HG02870 (cell line): ENCODE data around the gene AMZ1.
A peak's percentile ranks its signal among the peaks of the same experiment; 100 is the strongest.
"Not testable (repeated sequence)": the region's sequence is repeated elsewhere in the genome, so short reads cannot be mapped to it uniquely, and the experiment has no call there.

Source experiments
- ATAC-seq: cut with Tn5 transposase; IDR thresholded peaks from one replicate; pipeline ENCODE4 v1.9.1; 2021; ENCODE audit warnings: mild to moderate bottlenecking, moderate library complexity; ENCODE audit not compliant: unreplicated experiment

Gene AMZ1

DNA sequence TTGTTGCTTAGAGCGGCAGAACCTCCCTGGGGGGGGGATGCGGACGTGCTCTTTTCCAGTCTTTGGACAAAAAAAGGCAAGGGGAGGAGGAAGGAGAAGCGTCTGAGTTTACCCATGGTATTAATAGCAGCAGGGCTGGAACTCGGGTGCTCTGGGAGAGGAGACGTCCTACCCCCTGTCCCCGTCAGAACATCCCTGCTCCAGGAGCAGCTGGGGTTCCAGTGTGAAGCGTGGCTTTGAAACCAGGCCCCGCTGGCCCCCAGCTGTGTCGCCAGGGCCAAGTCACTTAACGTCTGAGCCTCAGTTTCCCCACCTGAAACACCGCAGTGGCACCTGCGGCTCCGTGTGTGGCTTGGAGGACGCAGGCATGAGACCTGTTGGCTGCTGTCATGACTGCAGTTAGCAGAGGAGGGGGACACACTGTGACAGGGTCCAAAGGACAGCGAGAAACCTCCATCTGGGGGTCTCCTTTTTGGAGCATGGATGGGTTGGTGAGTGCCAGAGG lies 1.4 kb downstream of the AMZ1 start:
- no peak for ATAC-seq

DNA sequence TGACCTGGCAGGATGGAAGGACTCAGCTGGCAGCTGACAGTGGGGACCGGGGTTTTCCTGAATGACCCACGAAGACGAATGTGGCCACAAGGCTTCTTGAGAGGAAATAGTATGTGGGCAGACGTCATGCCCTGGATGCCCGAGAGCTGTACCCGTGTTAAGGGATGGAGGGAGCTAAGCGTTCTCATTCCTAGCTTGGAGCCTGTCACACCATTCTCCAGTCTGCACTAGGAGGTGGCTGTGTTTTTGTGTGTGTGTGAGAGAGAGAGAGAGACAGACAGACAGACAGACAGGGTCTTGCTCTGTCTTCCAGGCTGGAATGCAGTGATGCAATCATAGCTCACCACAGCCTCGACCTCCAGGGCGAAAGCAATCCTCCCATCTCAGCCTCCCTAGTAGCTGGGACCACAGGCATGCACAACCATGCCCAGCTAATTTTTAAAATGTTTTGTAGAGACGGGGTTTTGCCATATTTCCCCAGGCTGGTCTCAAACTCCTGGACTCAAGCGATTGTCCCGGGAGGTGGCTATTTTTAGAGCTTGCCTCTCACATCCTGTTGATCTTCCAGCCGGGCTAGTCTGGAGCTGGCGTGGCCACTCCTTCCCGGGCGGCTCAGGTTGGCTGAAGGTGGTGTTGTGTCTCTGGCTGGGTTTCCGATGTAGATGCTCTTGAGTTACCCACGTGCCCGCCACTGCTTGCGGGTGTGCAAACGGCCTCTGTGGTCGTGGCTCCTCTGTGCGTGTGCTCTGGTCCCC lies 2.1 kb downstream of the AMZ1 start:
- no peak for ATAC-seq

DNA sequence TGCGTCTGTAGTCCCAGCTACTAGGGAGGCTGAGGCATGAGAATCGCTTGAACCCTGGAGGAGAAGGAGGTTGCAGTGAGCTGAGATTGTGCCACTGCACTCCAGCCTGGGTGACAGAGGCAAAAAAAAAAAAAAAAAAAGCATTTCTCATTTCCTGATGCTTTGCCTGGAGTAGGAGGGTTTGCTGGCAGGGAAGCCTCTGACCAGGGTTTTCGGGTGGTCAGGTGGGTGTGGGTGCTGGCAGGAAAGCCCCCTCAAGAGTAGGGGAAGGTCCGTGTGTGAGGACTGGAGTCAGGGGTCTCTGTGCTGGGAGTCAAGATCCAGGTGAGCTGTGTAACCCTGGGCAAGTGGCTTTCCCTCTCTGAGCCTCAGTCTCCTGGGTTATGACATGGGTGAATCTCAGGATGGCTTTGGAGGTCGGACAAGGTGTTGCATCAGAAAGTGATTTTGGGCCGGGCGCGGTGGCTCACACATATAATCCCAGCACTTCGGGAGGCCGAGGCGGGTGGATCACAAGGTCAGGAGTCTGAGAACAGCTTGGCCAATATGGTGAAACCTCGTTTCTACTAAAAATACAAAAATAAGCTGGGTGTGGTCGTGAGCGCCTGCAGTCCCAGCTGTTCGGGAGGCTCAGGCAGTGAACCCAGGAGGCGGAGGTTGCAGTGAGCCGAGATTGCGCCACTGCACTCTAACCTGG lies 3.2 kb downstream of the AMZ1 start:
- ATAC-seq = no peak

DNA sequence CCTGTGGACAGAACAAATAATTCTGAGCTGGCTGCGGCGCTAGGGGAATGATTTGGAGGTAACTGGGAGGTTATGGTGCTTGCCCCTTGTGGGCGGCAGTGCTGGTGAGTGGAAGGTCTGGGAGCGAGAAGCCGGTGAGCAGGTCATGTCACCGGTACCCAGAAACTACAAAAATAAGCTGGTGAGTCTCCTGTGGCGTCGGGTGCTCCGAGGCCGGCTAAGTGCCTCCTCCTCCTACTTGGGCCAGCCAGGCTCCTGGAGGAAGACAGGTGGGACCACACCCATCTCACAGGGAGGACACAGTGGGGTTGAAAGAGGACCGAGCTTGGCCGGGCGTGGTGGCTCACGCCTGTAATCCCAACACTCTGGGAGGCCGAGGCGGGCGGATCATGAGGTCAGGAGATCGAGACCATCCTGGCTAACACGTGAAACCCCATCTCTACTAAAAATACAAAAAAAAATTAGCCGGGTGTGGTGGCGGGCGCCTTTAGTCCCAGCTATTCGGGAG lies 4.0 kb downstream of the AMZ1 start:
- not testable (repeated sequence) for ATAC-seq

DNA sequence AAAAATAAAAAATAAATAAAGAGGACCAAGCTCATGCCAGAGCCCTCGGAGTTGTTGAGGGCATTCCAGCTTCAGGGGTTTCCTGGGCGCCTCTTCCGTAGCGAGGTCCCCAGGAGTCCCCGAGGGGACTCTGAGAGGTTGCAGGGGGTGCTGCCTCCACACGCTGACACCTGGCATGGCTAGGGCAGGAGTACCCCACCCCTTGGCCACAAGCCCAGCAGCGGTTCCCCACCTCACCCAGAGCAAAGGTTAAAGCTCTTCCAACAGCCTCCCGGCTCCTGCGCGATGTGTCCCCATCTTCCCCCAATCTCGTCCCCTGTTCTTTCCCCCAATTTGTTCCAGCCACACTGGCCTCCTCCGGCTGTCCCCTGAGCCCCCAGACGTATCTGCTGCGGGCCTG lies 4.5 kb downstream of the AMZ1 start:
- no peak for ATAC-seq

DNA sequence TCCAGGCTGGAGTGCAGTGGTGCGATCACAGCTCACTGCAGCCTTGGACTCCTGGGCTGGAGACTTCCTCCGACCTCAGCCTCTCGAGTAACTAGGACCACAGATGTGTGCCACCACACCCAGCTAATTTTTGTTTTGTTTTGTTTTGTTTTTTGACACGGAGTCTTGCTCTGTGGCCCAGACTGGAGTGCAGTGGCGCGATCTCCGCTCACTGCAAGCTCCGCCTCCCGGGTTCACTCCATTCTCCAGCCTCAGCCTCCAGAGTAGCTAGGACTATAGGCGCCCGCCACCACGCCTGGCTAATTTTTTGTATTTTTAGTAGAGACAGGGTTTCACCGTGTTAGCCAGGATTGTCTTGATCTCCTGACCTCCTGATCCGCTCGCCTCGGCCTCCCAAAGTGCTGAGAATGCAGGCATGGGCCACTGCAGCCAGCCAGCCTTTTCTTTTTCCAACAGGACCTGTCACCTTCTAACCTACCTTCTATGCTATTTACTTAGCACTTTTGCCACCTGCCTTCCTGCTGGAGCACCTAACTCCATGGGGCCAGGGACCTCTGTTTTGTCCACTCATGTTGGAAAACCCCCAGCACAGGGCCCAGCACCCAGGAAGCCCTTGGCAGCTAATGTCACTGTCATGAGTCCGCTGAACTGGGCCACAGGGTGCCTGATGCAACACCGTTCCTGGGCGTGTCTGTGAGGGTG lies 5.6 kb downstream of the AMZ1 start:
- not testable (repeated sequence) for ATAC-seq

DNA sequence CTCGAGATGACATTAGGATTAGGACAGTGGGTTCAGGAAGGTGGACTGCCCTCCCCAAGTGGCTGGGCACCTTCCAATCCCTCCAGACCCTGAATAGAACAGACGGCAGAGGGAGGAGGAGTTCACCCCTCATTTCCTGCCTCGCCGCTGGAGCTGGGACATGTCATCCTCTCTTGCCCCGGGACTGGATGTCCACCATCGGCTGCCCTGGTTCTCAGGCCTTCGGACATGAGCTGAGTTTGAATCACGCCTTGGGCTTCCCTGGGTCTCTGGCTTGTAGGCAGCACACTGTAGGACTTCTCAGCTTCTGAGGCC lies 6.1 kb downstream of the AMZ1 start:
- not testable (repeated sequence) for ATAC-seq

DNA sequence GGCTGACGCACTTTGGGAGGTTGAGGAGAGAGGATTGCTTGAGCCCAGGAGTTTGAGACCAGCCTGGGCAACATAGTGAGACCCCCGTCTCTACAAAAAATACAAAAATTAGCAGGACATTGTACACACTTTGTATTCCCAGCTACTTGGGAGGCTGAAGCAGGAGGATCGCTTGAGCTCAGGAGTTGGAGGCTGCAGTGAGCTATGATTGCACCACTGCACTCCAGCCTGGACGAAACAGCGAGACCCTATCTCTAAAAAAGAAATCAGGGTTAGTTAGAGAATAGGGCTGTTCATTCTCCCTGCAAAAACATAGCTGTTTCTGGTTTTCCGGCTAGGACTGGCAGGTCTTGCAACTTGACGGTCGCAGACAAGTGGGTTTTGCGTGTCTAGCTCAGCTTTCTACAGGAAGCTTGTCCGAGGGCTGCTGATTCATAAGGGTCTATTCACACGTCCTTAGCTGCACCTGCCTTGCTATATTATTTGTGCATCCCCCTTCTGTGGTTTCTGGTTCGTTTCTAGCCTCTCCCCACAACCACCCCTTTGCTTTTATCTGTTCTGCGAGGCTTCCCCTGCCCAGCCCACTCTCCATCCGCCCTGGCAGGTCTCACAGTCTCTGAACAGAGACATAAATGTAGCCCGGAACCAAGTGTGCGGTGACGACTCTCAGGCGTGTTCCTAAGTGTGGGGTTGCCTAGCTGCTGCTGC lies 10.7 kb downstream of the AMZ1 start:
- ATAC-seq = peak; percentile 93

DNA sequence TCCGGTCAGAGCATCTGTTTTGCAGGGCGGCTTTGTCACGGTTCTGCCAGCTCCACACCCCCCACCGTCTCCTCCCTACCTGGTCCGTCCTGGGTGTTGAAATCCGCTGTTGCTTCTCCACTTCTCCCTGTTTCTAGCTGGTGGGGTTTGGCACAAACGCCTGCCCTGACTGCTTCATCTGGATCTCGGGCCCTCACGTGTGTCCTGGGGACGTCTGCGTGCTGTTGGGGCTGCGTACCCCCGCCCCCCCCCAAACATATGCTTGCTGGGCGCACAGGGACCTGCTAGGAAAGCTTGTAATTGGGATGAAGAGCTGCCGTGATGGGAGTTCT lies 11.3 kb downstream of the AMZ1 start:
- no peak for ATAC-seq

DNA sequence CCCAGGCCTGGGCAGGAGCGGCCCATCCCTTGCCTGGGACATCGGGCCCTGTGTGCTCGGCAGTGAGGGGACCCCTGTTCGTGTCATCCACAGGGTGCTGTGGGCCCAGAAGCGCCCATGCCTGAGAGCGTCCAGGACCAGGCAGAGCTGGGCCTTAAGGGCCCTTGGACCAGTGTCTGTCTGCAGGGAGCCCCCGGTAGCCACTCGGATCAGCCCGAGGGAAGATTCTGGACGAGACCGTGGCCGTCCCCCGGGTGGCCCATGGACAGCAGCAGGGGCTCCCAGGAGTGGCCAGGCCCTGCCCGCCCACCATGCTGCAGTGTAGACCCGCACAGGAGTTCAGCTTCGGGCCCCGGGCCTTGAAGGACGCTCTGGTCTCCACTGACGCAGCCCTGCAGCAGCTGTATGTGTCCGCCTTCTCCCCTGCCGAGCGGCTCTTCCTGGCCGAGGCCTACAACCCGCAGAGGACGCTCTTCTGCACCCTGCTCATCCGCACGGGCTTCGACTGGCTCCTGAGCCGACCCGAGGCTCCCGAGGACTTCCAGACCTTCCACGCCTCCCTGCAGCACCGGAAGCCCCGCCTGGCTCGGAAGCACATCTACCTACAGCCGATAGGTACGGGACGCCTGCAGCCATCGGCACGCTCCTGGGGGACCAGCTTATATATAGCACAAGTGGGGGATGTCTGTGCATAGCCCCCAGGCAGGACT lies 12.3 kb downstream of the AMZ1 start:
- no peak for ATAC-seq

DNA sequence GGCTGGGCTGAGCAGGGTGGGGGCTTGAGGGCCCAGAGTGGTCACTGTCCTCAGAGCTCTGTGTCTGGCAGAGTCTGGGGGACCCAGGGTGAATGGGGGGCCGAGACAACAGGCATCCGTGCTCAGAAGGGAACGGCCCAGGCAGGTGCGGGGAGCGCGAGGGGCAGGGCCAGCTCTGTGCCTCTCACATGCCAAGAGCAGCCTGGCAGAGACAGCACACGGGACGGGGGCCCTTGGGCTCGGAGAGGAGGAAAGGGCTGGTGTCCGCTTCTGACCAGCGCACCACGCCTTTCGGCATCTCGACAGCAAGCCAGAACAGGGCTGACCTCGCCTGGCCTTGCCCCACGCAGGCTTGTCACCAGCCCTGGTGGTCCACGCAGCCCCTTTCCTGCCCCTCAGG lies 13.4 kb downstream of the AMZ1 start:
- no peak for ATAC-seq

DNA sequence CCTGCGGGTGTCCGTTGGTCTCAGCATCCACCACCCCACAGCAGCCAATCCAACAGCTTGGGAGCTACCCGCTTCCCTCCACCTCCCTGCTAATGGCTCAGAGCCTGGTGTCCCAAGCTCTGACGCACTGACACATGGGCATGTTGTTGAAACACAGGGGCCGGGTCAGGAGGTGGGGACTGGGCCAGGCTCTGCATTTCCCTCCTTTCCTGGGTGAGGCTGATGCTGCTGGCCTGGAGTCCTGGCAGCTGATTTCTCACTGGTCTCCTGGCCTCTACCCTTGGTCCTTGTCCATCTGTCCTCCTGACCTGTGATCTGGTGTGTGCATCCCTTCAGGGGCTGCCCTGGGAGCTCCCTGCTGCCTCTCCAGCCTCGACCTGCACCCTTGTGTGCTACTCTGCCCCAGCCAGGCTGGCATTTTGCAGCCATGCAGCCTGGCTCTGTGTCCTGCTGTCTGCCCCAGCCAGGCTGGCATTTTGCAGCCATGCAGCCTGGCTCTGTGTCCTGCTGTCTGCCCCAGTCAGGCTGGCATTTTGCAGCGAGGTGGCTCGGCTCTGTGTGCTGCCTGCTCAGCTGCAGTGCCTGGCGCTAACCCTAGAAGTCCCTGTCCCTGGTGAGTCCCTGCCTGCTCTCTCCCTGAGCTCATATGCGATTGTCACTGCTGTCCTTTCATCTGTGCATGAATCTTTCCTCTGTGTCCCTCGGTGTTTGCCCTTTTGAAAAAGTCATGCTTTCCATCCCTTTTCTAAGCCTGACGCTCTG lies 14.0 kb downstream of the AMZ1 start:
- ATAC-seq = no peak

DNA sequence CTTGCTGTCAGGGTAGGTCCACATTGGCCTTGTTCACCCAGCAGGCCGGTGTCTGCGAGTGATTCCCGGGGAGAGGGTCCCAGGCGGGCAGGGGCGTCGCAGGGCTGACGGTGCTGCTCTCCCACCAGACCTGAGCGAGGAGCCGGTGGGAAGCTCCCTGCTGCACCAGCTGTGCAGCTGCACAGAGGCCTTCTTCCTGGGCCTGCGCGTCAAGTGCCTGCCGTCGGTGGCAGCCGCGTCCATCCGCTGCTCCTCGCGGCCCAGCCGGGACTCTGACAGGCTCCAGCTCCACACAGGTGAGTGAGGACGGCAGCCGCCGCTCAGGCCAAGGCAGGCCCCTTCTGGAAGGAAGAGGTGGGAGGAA lies 14.6 kb downstream of the AMZ1 start:
- ATAC-seq = no peak

DNA sequence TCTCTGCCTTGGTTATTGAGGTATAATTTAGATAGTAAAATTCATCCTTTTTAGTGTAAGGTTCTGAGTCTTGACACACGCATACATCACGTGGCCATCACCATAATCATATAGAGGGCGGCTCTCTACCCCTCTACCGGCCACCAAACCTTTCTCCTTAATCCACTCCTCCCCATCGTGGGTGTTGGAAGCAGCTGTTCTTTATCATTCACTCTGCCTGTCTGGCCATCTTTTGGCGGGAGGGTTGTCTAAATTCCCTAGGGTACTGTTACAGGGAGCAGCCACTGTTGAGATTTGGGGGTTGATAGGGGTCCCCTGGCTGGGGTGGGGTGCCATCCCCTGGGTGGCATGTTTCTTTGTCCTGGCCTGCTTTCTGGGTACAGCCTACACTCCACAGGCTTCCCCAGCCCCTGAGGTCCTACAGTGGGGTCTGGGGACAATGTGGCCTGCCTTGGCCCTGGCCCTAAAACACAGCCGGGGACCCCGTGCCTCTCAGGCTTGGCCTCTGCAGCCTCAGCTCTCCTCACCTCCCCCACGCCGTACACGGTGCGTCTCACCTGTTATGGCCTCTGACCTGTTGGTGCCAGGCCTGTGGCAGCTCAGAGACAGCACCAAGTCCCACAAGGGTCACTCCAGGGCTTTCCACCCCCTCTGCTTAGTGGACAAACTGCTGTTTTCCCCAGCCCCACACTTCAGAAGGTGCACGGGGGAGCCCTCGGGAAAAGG lies 17.5 kb downstream of the AMZ1 start:
- ATAC-seq = no peak

DNA sequence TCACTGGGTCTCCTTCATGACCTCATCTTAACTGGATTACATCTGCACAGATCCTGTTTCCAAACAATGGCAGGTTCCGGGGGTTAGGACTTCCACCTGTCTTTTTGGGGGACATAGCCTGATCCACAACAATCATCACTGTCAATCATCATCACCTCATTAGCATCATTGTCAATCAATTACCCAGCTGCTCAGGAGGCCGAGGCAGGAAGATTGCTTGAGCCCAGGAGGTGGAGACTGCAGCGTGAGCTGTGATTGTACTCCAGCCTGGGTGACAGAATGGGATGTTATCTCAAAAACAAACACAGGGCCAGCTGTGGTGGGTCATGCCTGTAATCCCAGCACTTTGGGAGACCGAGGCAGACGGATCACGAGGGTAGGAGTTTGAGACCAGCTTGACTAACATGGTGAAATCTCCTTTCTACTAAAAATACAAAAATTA lies 18.7 kb downstream of the AMZ1 start:
- no peak for ATAC-seq

DNA sequence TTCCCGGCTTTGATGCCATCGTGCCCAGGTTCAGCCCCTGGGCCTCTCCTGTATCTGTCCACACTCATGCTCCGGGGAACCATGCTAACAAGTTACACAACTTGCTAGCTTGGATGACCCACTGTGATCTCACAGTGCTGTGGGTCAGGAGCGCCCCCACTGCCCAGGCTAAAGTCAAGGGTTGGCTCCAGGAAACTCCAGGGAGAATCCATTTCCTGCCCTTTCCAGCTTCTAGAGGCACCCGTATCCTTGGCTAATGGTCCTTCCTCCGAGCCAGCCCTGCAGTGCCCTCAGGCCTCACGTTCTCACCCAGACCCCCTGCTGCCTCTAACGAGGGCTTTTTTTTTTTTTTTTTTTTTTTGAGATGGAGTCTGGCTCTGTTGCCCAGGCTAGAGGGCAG lies 19.5 kb downstream of the AMZ1 start:
- no peak for ATAC-seq

DNA sequence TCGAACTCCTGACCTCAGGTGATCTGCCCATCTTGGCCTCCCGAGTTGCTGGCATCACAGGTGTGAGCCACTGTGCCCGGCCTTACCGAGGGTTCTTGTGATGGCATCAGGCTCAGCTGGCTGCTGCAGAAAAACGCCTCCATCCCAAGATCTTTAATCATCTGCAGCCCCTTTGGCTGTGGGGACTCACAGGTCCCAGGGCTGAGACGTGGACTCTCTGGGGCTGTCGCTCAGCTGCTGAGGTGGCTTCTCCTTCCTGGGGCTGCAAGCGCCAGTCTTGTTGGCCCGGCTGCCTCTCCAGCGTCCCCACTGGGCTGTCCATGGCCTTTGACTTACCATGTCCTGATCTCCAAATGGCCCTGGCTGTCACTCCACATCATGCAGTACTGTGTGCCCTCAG lies 20.0 kb downstream of the AMZ1 start:
- no peak for ATAC-seq

DNA sequence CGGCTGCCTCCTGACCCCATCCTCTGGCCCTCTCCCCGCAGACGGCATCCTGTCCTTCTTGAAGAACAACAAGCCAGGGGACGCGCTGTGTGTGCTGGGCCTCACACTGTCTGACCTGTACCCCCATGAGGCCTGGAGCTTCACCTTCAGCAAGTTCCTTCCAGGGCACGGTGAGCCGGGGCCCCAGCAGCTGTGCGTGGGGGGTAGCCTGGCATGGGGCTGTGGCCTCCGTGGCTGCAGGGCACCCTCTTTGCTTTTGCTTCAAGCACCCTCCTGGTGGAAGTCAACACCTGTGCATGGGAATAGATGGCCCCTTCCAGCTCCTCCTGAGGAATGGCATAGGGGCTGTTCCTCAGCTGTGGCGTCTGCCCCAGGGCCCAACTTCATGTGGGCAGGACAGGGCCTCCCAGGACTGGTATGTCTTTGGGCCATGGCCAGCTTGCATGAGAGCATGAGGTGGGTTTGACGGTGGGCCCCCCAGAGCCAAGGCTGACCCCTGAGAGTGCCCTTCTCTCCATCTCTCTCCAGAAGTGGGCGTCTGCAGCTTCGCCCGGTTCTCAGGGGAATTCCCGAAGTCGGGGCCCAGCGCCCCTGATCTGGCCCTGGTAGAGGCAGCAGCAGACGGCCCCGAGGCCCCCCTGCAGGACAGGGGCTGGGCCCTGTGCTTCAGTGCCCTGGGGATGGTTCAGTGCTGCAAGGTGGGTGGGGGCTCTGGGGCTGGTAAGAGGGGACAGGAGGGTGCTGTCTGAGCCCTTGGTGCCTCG lies 20.7 kb downstream of the AMZ1 start:
- ATAC-seq = no peak
